ENCODE results near the gene PSMD10.
A peak's percentile ranks its signal among the peaks of the same experiment; 100 is the strongest.

The PSMD10 gene

GRCh38 chrX:108071578-108071977, 19.8 kb downstream of the PSMD10 start:
- DNase-seq = no peak

DNA sequence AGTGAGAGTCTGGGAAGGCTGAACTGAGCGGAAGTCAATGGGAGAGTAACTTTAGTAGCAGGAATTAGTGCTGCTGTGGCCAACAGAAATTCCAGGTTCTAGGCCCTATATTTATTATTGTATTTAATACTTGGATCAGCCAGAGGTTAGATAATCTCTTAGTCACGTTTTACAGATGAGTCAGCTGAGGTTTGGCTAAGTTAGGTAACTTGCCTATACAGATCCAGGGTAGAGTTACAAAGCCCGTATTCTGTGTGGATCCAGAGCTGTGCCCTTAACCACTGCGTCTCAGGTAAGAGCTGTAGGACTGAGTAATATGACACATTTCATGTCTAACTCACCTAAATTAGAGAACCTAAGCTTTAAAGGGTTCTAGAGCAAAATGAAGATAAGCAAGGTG, 20.5 kb downstream of the PSMD10 start:
- DNase-seq = no peak

GRCh38 chrX:108068121-108068520, 23.2 kb downstream of the PSMD10 start:
- no peak for DNase-seq

GRCh38 chrX:108064613-108065012, 26.7 kb downstream of the PSMD10 start:
- no peak for DNase-seq

GRCh38 chrX:108064001-108064400, 27.3 kb downstream of the PSMD10 start:
- DNase-seq = no peak

DNA sequence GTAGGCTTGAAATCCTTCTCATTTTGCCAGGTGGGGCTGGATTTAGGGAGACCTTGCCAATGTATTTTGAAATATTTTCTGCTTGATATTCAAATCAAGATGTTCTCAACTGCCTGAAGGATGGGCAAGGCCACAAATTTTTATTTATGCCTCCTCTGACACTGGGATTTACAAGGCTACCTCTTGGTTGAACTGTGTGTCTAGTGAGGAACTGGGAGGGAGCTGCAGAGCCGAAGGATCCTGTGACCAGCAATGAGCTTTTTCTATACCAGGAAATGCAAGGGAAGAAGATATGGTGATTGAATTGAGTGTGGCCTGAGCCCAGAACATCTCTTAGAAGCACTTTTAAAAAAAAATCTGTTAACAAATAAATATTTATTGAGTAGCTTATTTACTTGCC, 31.5 kb downstream of the PSMD10 start:
- no peak for DNase-seq

GRCh38 chrX:108055546-108055945, 35.8 kb downstream of the PSMD10 start:
- no peak for DNase-seq

GRCh38 chrX:108053218-108053617, 38.1 kb downstream of the PSMD10 start:
- DNase-seq = no peak

DNA sequence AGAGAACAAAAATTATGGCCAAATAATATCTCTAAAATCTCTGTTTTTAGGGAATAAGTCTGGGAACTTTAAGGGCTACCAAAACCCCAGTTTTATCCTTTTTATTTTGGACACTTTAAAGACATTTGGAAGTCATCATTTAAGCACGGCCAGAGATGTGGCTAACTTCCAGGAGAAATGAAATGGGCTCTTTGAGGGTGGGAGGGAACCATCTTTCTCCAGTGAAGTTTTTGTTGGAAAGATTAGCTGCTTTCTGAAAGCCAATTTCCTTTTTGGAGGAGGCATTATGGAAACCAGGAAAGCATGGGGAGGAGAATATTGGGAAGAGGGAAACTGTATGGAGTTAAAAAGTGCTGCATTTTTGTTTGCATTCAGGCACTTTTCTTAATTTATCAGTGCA, 41.7 kb downstream of the PSMD10 start:
- no peak for DNase-seq

- no peak for DNase-seq
Observed at GRCh38 chrX:108044554-108045256, 46.6 kb downstream of the PSMD10 start, which contains the start of gene VSIG1. VSIG1 (plus strand) TSS chrX:108045065; CDS start chrX:108045131, 66 bp downstream.

DNA sequence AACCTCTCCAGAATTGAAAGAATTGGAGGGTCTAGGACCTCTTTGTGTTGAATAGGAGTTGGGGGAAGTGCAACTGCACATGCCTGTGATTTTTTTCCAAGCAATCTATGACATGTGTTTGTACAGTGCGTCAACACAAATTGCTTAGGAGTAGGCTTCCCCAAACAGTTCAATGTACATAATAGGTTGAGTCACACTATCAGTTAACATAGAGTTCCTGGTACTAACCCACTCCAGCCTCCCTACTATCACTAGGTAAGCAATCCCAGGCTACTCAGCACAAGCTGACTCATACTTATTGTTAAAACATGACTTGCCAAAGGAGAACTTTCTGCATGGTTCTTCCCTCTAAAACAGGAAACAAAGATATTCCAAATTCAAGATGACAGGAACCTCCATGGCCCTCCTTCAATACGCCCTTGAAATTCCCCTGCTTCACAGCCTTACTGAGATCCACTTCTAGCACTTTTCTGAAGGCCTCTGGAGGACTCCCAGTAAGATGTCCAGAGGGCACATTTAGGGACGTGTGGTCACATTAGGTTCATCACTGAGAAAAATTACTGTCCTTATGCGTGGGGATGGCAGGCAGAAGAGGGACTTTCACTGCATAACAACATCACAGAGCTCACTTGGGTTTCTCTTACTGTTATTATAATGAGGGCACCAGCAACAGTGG, 54.9 kb downstream of the PSMD10 start:
- peak; percentile 82 for DNase-seq

DNA sequence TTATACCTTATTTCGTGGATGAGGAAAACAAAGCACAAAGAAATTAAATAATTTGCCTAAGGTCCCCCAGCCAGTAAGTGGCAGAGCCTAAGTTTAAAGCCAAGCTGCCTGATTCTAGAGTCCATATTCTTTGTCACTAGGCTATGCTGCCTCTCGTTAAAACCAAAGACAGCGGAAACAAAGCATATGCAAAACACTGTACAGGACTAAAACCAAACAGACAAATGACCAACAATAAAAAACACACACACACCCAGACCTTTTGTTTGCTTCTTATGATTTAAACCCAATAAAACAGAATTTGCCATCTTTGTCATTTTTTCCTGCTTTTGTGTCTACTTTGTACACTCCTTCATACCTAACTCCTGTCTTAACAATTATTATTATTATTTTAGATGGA, 56.6 kb downstream of the PSMD10 start:
- DNase-seq = no peak

All from DMS153 (cell line).